Mesenchymal stem cell (in vitro differentiated cells and primary cell): Measurements from ENCODE around the gene TEN1.

Source experiments
- DNase-seq: peaks from one replicate; pipeline ENCODE4 v3.0.0-alpha.2; 2013
- H2AFZ ChIP-seq: one replicate; pipeline ENCODE4 v1.6.1; 2013; ENCODE audit warnings: low read depth, mild to moderate bottlenecking, control low read depth, inconsistent platforms, low read length, moderate library complexity
- H2AK5ac ChIP-seq: 2 replicates; pipeline ENCODE4 v1.6.1; 2013; ENCODE audit warnings: low read length, moderate library complexity, mild to moderate bottlenecking, inconsistent platforms; ENCODE audit not compliant: severe bottlenecking
- H2BK120ac ChIP-seq: one replicate; pipeline ENCODE4 v1.6.1; 2013; ENCODE audit warnings: low read depth, mild to moderate bottlenecking, inconsistent platforms, low read length, moderate library complexity
- H2BK12ac ChIP-seq, 2 experiments: one replicate each; pipeline ENCODE4 v1.6.1; 2013; ENCODE audit warnings: inconsistent platforms in 2 of 2, low read length in 2 of 2, mild to moderate bottlenecking in 2 of 2, moderate library complexity in 2 of 2, control low read depth in 1 of 2
- H2BK15ac ChIP-seq: one replicate; pipeline ENCODE4 v1.6.1; 2013; ENCODE audit warnings: mild to moderate bottlenecking, low read depth, inconsistent platforms; ENCODE audit not compliant: poor library complexity, severe bottlenecking
- H2BK5ac ChIP-seq: 2 replicates; pipeline ENCODE4 v1.6.1; 2013; ENCODE audit warnings: low read depth, mild to moderate bottlenecking, low read length, control low read depth, inconsistent platforms; ENCODE audit not compliant: poor library complexity, severe bottlenecking
- H3K14ac ChIP-seq, 2 experiments: one replicate each; pipeline ENCODE4 v1.6.1; 2013; ENCODE audit warnings: inconsistent platforms in 2 of 2, low read length in 2 of 2, control low read depth in 1 of 2, mild to moderate bottlenecking in 1 of 2, moderate library complexity in 1 of 2
- H3K18ac ChIP-seq, 2 experiments: one replicate each; pipeline ENCODE4 v1.6.1; 2013; ENCODE audit warnings: inconsistent platforms in 2 of 2, low read length in 2 of 2, control low read depth in 1 of 2, low read depth in 1 of 2, mild to moderate bottlenecking in 1 of 2
- H3K23ac ChIP-seq, 2 experiments: one replicate each; pipeline ENCODE4 v1.6.1; 2013; ENCODE audit warnings: inconsistent platforms in 2 of 2, low read length in 2 of 2, mild to moderate bottlenecking in 2 of 2, moderate library complexity in 2 of 2, control low read depth in 1 of 2
- H3K27ac ChIP-seq: 2 replicates; pipeline ENCODE4 v1.5.1; 2013; ENCODE audit warnings: mild to moderate bottlenecking, moderate library complexity, low read length, control low read depth, inconsistent platforms; ENCODE audit not compliant: poor library complexity, severe bottlenecking
- H3K27me3 ChIP-seq, 2 experiments: 2 replicates each; pipeline versions ENCODE4 v1.6.1 to v1.7.0; 2013; ENCODE audit warnings: low read length in 2 of 2, mild to moderate bottlenecking in 2 of 2, moderate library complexity in 2 of 2, control low read depth in 1 of 2, inconsistent platforms in 1 of 2; ENCODE audit not compliant: control insufficient read depth in 1 of 2, insufficient read depth in 1 of 2
- H3K36me3 ChIP-seq, 2 experiments: 2 replicates each; pipeline versions ENCODE4 v1.6.1 to v1.7.0; 2013; ENCODE audit warnings: low read length in 2 of 2, control low read depth in 1 of 2, inconsistent platforms in 1 of 2, low read depth in 1 of 2, mild to moderate bottlenecking in 1 of 2; ENCODE audit not compliant: insufficient read depth in 2 of 2, control insufficient read depth in 1 of 2
- H3K4ac ChIP-seq, 2 experiments: one replicate each; pipeline ENCODE4 v1.6.1; 2013; ENCODE audit warnings: inconsistent platforms in 2 of 2, low read length in 2 of 2, mild to moderate bottlenecking in 2 of 2, moderate library complexity in 2 of 2, control low read depth in 1 of 2, low read depth in 1 of 2
- H3K4me1 ChIP-seq: 2 replicates; pipeline ENCODE4 v1.6.1; 2013; ENCODE audit warnings: low read depth, low read length, control low read depth; ENCODE audit not compliant: control insufficient read depth, insufficient read depth
- H3K4me2 ChIP-seq: 2 replicates; pipeline ENCODE4 v1.6.1; 2013; ENCODE audit warnings: low read length, mild to moderate bottlenecking, inconsistent platforms; ENCODE audit not compliant: poor library complexity, severe bottlenecking
- H3K4me3 ChIP-seq, 2 experiments: 2 replicates each; pipeline versions ENCODE4 v1.5.1 to v1.7.0; 2013; ENCODE audit warnings: low read length in 2 of 2, mild to moderate bottlenecking in 2 of 2, control low read depth in 1 of 2, low read depth in 1 of 2; ENCODE audit not compliant: insufficient read depth in 1 of 2
- H3K79me1 ChIP-seq: replicated peaks from 2 replicates; pipeline ENCODE4 v1.6.1; 2013; ENCODE audit warnings: mild to moderate bottlenecking, control low read depth, low read length, inconsistent platforms; ENCODE audit not compliant: poor library complexity, severe bottlenecking
- H3K9ac ChIP-seq: 2 replicates; pipeline ENCODE4 v1.7.0; 2013; ENCODE audit warnings: mild to moderate bottlenecking, low read length, moderate library complexity
- H3K9me3 ChIP-seq: 2 replicates; pipeline ENCODE4 v1.7.0; 2013; ENCODE audit warnings: mild to moderate bottlenecking, low read length; ENCODE audit not compliant: control insufficient read depth
- H4K8ac ChIP-seq: one replicate; pipeline ENCODE4 v1.6.1; 2013; ENCODE audit warnings: inconsistent platforms, mild to moderate bottlenecking, low read length, moderate library complexity
- H4K91ac ChIP-seq: one replicate; pipeline ENCODE4 v1.6.1; 2013; ENCODE audit warnings: mild to moderate bottlenecking, low read length, inconsistent platforms
- WGBS: methylation state at CpG from one replicate; pipeline ENCODE4 v1.1.7; 2013; ENCODE audit warnings: mixed read lengths; 5-methylcytosine and 5-hydroxymethylcytosine counted together

The TEN1 gene

DNA sequence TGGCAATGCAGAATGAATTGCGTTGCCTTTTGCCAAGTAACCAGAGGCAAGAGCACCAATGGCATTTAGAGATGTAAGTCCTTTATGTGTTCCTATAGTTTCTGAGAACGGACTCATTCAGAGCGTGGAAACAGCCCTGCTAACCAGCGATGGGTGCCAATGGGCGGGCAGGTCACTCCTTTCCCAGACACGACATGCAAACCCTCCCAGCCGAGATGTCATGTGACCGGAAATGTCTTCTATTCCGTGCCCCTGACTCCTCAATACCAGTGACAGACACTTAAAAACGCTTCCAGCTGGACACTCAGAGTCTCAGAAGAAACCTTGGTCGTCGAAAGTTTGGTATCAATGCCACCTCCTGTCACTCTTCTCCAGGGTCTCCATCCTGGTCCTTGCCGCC, 41.4 kb upstream of the TEN1 start:
- H2AFZ ChIP-seq: no peak overlapping the region
- no peak overlapping the region for H2BK15ac ChIP-seq
- H3K27me3 ChIP-seq: no peaks in the 10 kb centered on the region
- H3K18ac ChIP-seq: no peak overlapping the region
- no peak overlapping the region for H3K4me3 ChIP-seq
- H3K4ac ChIP-seq: no peak overlapping the region
- DNase-seq: no peak
- no peak overlapping the region for H3K23ac ChIP-seq
- H3K9ac ChIP-seq: no peak overlapping the region
- no peak overlapping the region for H4K91ac ChIP-seq
- no peak overlapping the region for H2BK5ac ChIP-seq
- H2AK5ac ChIP-seq: no peak overlapping the region
- H3K14ac ChIP-seq: no peak overlapping the region
- peak overlapping the region; percentile 9 for H4K8ac ChIP-seq
- H3K9me3 ChIP-seq: no peaks in the 10 kb centered on the region
- no peak overlapping the region for H3K27ac ChIP-seq
- H3K4me1 ChIP-seq: peaks cover 5% of the 10 kb centered on the region
- WGBS: 96% methylated on average over 13 of the region's 13 CpGs
- peaks cover 4% of the 10 kb centered on the region for H3K79me1 ChIP-seq
- H2BK12ac ChIP-seq: no peak overlapping the region
- H3K36me3 ChIP-seq: peaks cover 0 to 3% of the 10 kb centered on the region in 2 experiments
- H3K4me2 ChIP-seq: no peak overlapping the region
- no peak overlapping the region for H2BK120ac ChIP-seq

DNA sequence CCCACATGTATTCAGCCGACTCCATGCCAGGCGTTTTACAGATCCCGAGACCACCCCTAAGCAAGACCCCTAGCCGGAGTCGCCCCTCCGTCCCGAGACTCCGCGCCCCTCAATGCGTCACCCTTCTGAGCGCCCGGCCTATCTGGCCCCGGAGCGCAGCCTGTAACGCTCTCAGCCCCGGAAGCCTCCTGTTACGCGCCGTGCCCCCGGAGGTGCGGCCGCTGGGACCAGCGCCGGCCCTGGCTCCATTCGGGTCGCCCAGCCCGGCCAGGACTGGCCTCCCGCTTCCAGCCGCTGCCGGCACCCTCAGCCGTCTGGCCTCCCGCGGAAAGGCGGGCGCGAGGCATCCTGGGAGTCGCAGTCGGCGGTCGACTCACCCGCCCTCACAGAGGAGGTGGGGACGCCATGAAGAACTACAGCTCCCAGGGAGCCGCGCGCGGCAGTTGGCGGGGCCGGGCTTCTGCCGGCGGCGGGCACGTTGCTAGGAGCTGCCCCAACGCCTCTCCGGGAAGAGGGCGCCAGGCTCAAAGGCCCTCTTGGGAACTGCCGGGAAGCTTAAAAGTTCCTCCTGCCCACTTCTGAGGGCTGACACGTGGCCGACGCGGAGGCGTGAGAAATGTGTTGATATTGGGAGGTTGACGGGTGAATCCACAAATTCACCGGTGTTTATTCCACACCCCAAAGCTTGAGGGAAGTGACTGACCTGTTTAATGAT, 38.2 kb upstream of the TEN1 start, which contains the start of gene FBF1:
Gene FBF1 (minus strand): TSS at position 316 of the 715 bp plus-strand sequence. CDS start 2,893 bp downstream, outside the sequence.
- under 1% methylated on average over 57 of the region's 63 CpGs for WGBS
- H3K27ac ChIP-seq: no peak within 1 kb of the TSS
- peak within 1 kb of the TSS in 1 of 2 experiments; percentile 93 for H3K14ac ChIP-seq
- no peaks in the 10 kb centered on the region for H3K27me3 ChIP-seq
- peak within 1 kb of the TSS; percentile 97 for H2AFZ ChIP-seq
- H3K4ac ChIP-seq: peak within 1 kb of the TSS in 1 of 2 experiments; percentile 47
- peak; percentile 96 for DNase-seq
- H3K9ac ChIP-seq: peak within 1 kb of the TSS; percentile 97
- peak within 1 kb of the TSS; percentile 34 for H4K91ac ChIP-seq
- H4K8ac ChIP-seq: peak within 1 kb of the TSS; percentile 70
- H2BK12ac ChIP-seq: peak within 1 kb of the TSS in 1 of 2 experiments; percentile 11
- H3K18ac ChIP-seq: peak within 1 kb of the TSS; percentile 73 to 97
- peak within 1 kb of the TSS; percentile 86 to 96 for H3K4me3 ChIP-seq
- no peaks in the 10 kb centered on the region for H3K9me3 ChIP-seq
- H2BK15ac ChIP-seq: no peak within 1 kb of the TSS
- H3K36me3 ChIP-seq: peaks cover 11 to 29% of the 10 kb centered on the region in 2 experiments
- H2BK120ac ChIP-seq: no peak within 1 kb of the TSS
- H2AK5ac ChIP-seq: no peak within 1 kb of the TSS
- H2BK5ac ChIP-seq: peak within 1 kb of the TSS; percentile 73
- peak within 1 kb of the TSS; percentile 69 for H3K4me2 ChIP-seq
- H3K79me1 ChIP-seq: peaks cover 6% of the 10 kb centered on the region
- H3K4me1 ChIP-seq: peaks cover 5% of the 10 kb centered on the region
- H3K23ac ChIP-seq: no peak within 1 kb of the TSS

DNA sequence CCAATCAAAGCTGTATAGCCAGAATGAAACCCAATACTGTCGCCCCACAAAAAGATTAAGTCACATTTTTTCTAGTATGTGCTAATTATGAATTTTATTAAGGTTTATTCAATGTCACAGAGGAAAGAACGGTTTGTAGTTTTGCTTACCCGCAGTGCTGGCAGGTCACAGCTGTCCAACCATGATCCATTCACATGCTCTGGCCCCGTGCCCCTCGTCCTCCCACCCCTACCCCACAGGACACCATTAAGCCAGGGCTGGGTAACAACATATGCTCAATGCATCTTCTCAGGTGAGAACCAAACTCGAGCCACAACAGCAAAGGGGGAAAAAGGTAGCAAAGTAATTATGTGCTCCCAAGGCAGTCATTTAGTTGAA, 37.6 kb upstream of the TEN1 start:
- Histone ChIP-seq H3K4me3 (peak overlapping the region in 1 of 2 experiments; percentile 96), H2BK5ac (no peak overlapping the region), H3K18ac (no peak overlapping the region), H4K8ac (no peak overlapping the region), H2AFZ (no peak overlapping the region), H3K4ac (no peak overlapping the region), H2BK120ac (no peak overlapping the region), H3K14ac (no peak overlapping the region), H3K27ac (no peak overlapping the region), H3K4me1 (peaks cover 5% of the 10 kb centered on the region), H2BK12ac (no peak overlapping the region), H3K9me3 (no peaks in the 10 kb centered on the region), H2AK5ac (no peak overlapping the region), H3K4me2 (peak overlapping the region; percentile 69), H4K91ac (no peak overlapping the region), H2BK15ac (no peak overlapping the region), H3K23ac (no peak overlapping the region), H3K36me3 (peaks cover 13 to 35% of the 10 kb centered on the region in 2 experiments), H3K79me1 (peaks cover 6% of the 10 kb centered on the region), H3K9ac (peak overlapping the region; percentile 97), H3K27me3 (no peaks in the 10 kb centered on the region)
- WGBS: 65% methylated on average over 3 of the region's 6 CpGs
- DNase-seq: no peak

DNA sequence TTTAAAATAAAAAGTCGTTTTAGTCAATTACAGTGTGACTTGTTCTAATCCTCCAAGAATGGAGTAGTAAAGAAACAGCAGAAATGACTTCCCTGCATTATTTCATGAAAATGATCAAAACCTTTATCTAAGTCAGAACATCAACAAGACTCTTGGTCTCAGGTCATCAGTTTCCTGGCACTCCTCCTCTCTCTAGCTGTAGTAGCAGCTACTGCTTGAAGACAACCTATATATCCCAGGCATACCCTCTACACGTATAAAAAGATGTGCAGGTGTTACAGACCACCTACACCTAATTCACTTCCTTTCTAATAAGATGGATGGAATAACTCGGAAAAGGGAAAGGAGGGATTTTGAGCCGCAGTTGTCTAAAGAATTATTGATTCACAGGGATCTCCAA, 36.6 kb upstream of the TEN1 start:
- Histone ChIP-seq H2BK5ac (no peak overlapping the region), H3K27ac (no peak overlapping the region), H2AK5ac (no peak overlapping the region), H2BK12ac (no peak overlapping the region), H3K18ac (no peak overlapping the region), H4K8ac (no peak overlapping the region), H3K9ac (no peak overlapping the region), H3K4me1 (peaks cover 5% of the 10 kb centered on the region), H3K23ac (no peak overlapping the region), H3K14ac (no peak overlapping the region), H2BK120ac (no peak overlapping the region), H3K36me3 (peaks cover 23 to 45% of the 10 kb centered on the region in 2 experiments), H3K27me3 (no peaks in the 10 kb centered on the region), H2AFZ (no peak overlapping the region), H3K9me3 (no peaks in the 10 kb centered on the region), H2BK15ac (no peak overlapping the region), H3K4ac (no peak overlapping the region), H3K4me2 (no peak overlapping the region), H3K79me1 (peaks cover 6% of the 10 kb centered on the region), H4K91ac (no peak overlapping the region), H3K4me3 (no peak overlapping the region)
- 100% methylated on average over 1 of the region's 4 CpGs for WGBS
- DNase-seq: no peak
